DOHH2 (cell line): ENCODE measurements around the gene PROM2.

Source experiments
- CTCF ChIP-seq: fragments of 200-600 bp; sonication (generic); IDR thresholded peaks from one replicate; pipeline ENCODE4 v1.5.1; 2014; ENCODE audit warnings: antibody characterized with exemption, mild to moderate bottlenecking, low read depth, low read length; ENCODE audit not compliant: poor library complexity, severe bottlenecking
- EZH2phosphoT487 ChIP-seq: fragments of 200-600 bp; sonication (generic); IDR thresholded peaks from 2 replicates; pipeline ENCODE4 v1.6.1; 2017; ENCODE audit warnings: borderline replicate concordance, mild to moderate bottlenecking, antibody characterized with exemption, low read length, moderate library complexity, mixed read lengths

GRCh38 chr2:95276888-95277245 lies 2.6 kb downstream of the PROM2 start:
- TF ChIP-seq CTCF (no peak), EZH2phosphoT487 (no peak)
